Skeletal muscle tissue (tissue), 4 donors: ENCODE data around the gene CSNK2B. TPM values are rescaled to one million over a fixed set of nuclear protein-coding genes. Genes with fewer than 3 reads are reported as not detected.

Experiments
- H3K27ac ChIP-seq: one replicate; pipeline ENCODE4 v1.7.0; 2013; ENCODE audit warnings: mild to moderate bottlenecking, low read depth, low read length, inconsistent platforms
- H3K27me3 ChIP-seq, 3 donors: one replicate each; pipeline ENCODE4 v1.7.0; 2013; ENCODE audit warnings: low read length in 3 of 3; ENCODE audit not compliant: control insufficient read depth in 3 of 3, insufficient read depth in 3 of 3
- H3K36me3 ChIP-seq, 3 donors: one replicate each; pipeline ENCODE4 v1.7.0; 2013; ENCODE audit warnings: low read length in 3 of 3; ENCODE audit not compliant: control insufficient read depth in 3 of 3, insufficient read depth in 3 of 3
- H3K4me1 ChIP-seq, 3 donors: one replicate each; pipeline ENCODE4 v1.7.0; 2013; ENCODE audit warnings: low read length in 3 of 3, mild to moderate bottlenecking in 3 of 3; ENCODE audit not compliant: control insufficient read depth in 3 of 3, insufficient read depth in 3 of 3
- H3K4me3 ChIP-seq, 3 donors: one replicate each; pipeline ENCODE4 v1.7.0; 2013; ENCODE audit warnings: low read length in 3 of 3
- H3K9ac ChIP-seq, 3 donors: one replicate each; pipeline ENCODE4 v1.7.0; 2013; ENCODE audit warnings: low read length in 3 of 3, mild to moderate bottlenecking in 3 of 3, moderate library complexity in 2 of 3, low read depth in 1 of 3
- H3K9me3 ChIP-seq, 3 donors: one replicate each; pipeline ENCODE4 v1.7.0; 2013; ENCODE audit warnings: low read length in 3 of 3; ENCODE audit not compliant: control insufficient read depth in 3 of 3
- total RNA-seq: library from RNA; depleted of rRNA; stranded (reverse); fragments of >200 nt; gene quantifications from one replicate; pipeline ENCODE4 v1.2.3, GENCODE V29; 2014
- donor health status: Osteomylitis.

The CSNK2B gene
- total RNA-seq, 1 donor from 2014 or later, result 68.4 TPM

GRCh38 chr6:31627690-31628287 is 38.1 kb upstream of the CSNK2B start:
- Histone ChIP-seq H3K9me3 (no peaks in the 10 kb centered on the region), H3K27ac (no peak overlapping the region), H3K4me1 (peaks cover 0 to 3% (median 0%) of the 10 kb centered on the region in 3 donors), H3K27me3 (no peaks in the 10 kb centered on the region), H3K4me3 (no peak overlapping the region), H3K9ac (no peak overlapping the region), H3K36me3 (peaks cover 82 to 89% (median 87%) of the 10 kb centered on the region in 3 donors)

- Histone ChIP-seq H3K36me3 (peaks cover 82 to 92% (median 89%) of the 10 kb centered on the region in 3 donors), H3K4me1 (no peaks in the 10 kb centered on the region), H3K4me3 (no peak overlapping the region), H3K27ac (no peak overlapping the region), H3K9me3 (no peaks in the 10 kb centered on the region), H3K9ac (no peak overlapping the region), H3K27me3 (no peaks in the 10 kb centered on the region)
Measured at GRCh38 chr6:31629014-31629413, 36.9 kb upstream of the CSNK2B start.

GRCh38 chr6:31630177-31630934 is 35.5 kb upstream of the CSNK2B start:
- H3K36me3 ChIP-seq, result peaks cover 83 to 92% (median 88%) of the 10 kb centered on the region in 3 donors
- H3K4me1 ChIP-seq, result no peaks in the 10 kb centered on the region
- H3K9me3 ChIP-seq, result no peaks in the 10 kb centered on the region
- H3K9ac ChIP-seq, result no peak overlapping the region
- H3K4me3 ChIP-seq, result no peak overlapping the region
- no peaks in the 10 kb centered on the region for H3K27me3 ChIP-seq
- no peak overlapping the region for H3K27ac ChIP-seq

GRCh38 chr6:31631209-31631608 is 34.7 kb upstream of the CSNK2B start:
- Histone ChIP-seq H3K36me3 (peaks cover 83 to 92% (median 88%) of the 10 kb centered on the region in 3 donors), H3K4me3 (no peak overlapping the region), H3K4me1 (no peaks in the 10 kb centered on the region), H3K9me3 (no peaks in the 10 kb centered on the region), H3K9ac (no peak overlapping the region), H3K27me3 (no peaks in the 10 kb centered on the region), H3K27ac (no peak overlapping the region)

- H3K36me3 ChIP-seq, result peaks cover 84 to 92% (median 88%) of the 10 kb centered on the region in 3 donors
- no peak overlapping the region for H3K4me3 ChIP-seq
- no peak overlapping the region for H3K27ac ChIP-seq
- no peaks in the 10 kb centered on the region for H3K4me1 ChIP-seq
- H3K9ac ChIP-seq, result no peak overlapping the region
- H3K27me3 ChIP-seq, result no peaks in the 10 kb centered on the region
- H3K9me3 ChIP-seq, result no peaks in the 10 kb centered on the region
Measured at GRCh38 chr6:31631681-31632278, 34.1 kb upstream of the CSNK2B start.

GRCh38 chr6:31632279-31632946 is 33.5 kb upstream of the CSNK2B start:
- no peaks in the 10 kb centered on the region for H3K9me3 ChIP-seq
- H3K27ac ChIP-seq, result no peak overlapping the region
- H3K4me1 ChIP-seq, result no peaks in the 10 kb centered on the region
- no peaks in the 10 kb centered on the region for H3K27me3 ChIP-seq
- no peak overlapping the region for H3K4me3 ChIP-seq
- peak overlapping the region in 1 of 3 donors; percentile 8 for H3K9ac ChIP-seq
- H3K36me3 ChIP-seq, result peaks cover 84 to 92% (median 88%) of the 10 kb centered on the region in 3 donors

- Histone ChIP-seq H3K27ac (peak overlapping the region; percentile 19), H3K9me3 (no peaks in the 10 kb centered on the region), H3K36me3 (peaks cover 79 to 88% (median 80%) of the 10 kb centered on the region in 3 donors), H3K4me1 (peaks cover 0 to 6% (median 4%) of the 10 kb centered on the region in 3 donors), H3K27me3 (no peaks in the 10 kb centered on the region), H3K4me3 (no peak overlapping the region), H3K9ac (no peak overlapping the region)
Measured at GRCh38 chr6:31633447-31633846, 32.4 kb upstream of the CSNK2B start.

- Histone ChIP-seq H3K9ac (no peak overlapping the region), H3K9me3 (no peaks in the 10 kb centered on the region), H3K4me1 (peaks cover 0 to 6% (median 4%) of the 10 kb centered on the region in 3 donors), H3K27me3 (no peaks in the 10 kb centered on the region), H3K27ac (no peak overlapping the region), H3K36me3 (peaks cover 76 to 84% (median 80%) of the 10 kb centered on the region in 3 donors), H3K4me3 (no peak overlapping the region)
Measured at GRCh38 chr6:31634131-31634530, 31.7 kb upstream of the CSNK2B start.

- Histone ChIP-seq H3K9me3 (no peaks in the 10 kb centered on the region), H3K9ac (no peak overlapping the region), H3K4me1 (peaks cover 0 to 6% (median 4%) of the 10 kb centered on the region in 3 donors), H3K27me3 (no peaks in the 10 kb centered on the region), H3K4me3 (no peak overlapping the region), H3K36me3 (peaks cover 76 to 85% (median 80%) of the 10 kb centered on the region in 3 donors), H3K27ac (no peak overlapping the region)
Measured at GRCh38 chr6:31634969-31635575, 30.8 kb upstream of the CSNK2B start.
